Stimulated activated CD8-positive, alpha-beta memory T cell treated with anti-CD3 and anti-CD28 coated beads, Interleukin-4, amount 100 ng/mL, for 4 hours (primary cell): ENCODE measurements around the gene PLEKHG4B.

Experiments
- DNase-seq, 2 donors: peaks; one replicate each; pipeline ENCODE4 v3.0.0-alpha.2; 2020; ENCODE audit warnings: low read depth in 2 of 2, low spot score in 1 of 2

The PLEKHG4B gene

GRCh38 chr5:74503-75109 lies 17.4 kb upstream of the PLEKHG4B start:
- DNase-seq, result no peak

GRCh38 chr5:75331-76320 lies 16.3 kb upstream of the PLEKHG4B start:
- no peak for DNase-seq

GRCh38 chr5:76358-77169 lies 15.4 kb upstream of the PLEKHG4B start:
- no peak for DNase-seq

- DNase-seq, result no peak
Measured at GRCh38 chr5:77170-77501, 14.8 kb upstream of the PLEKHG4B start.

GRCh38 chr5:77546-77945 lies 14.4 kb upstream of the PLEKHG4B start:
- DNase-seq, result no peak

- DNase-seq, result no peak
Measured at GRCh38 chr5:77957-78804, 13.8 kb upstream of the PLEKHG4B start.

GRCh38 chr5:78805-79149 lies 13.2 kb upstream of the PLEKHG4B start:
- DNase-seq, result no peak

- no peak for DNase-seq
Measured at GRCh38 chr5:79263-79662, 12.7 kb upstream of the PLEKHG4B start.

- DNase-seq, result no peak
Measured at GRCh38 chr5:79821-80220, 12.1 kb upstream of the PLEKHG4B start.

GRCh38 chr5:81391-82021 lies 10.5 kb upstream of the PLEKHG4B start:
- no peak for DNase-seq

- DNase-seq, result no peak
Measured at GRCh38 chr5:82097-82496, 9.9 kb upstream of the PLEKHG4B start.

- DNase-seq, result no peak
Measured at GRCh38 chr5:82570-82969, 9.4 kb upstream of the PLEKHG4B start.

- no peak for DNase-seq
Measured at GRCh38 chr5:83029-83428, 8.9 kb upstream of the PLEKHG4B start.

- DNase-seq, result no peak
Measured at GRCh38 chr5:85334-85995, 6.5 kb upstream of the PLEKHG4B start.

- DNase-seq, result no peak
Measured at GRCh38 chr5:89337-90286, 2.4 kb upstream of the PLEKHG4B start.

GRCh38 chr5:90590-91547 lies 1.1 kb upstream of the PLEKHG4B start:
- DNase-seq, result no peak

- no peak for DNase-seq
Measured at GRCh38 chr5:92401-93220, 643 bp downstream of the PLEKHG4B start.
